SK-N-SH treated with all-trans-retinoic acid at 6 μM for 48 hours (cell line): Measurements from ENCODE around the gene MARK3.

Source experiments
- ARNTL ChIP-seq: fragments of 450-650 bp; formaldehyde crosslinking; IDR thresholded peaks from 2 replicates; pipeline ENCODE4 v1.5.0; 2020; ENCODE audit warnings: low read depth, mild to moderate bottlenecking, moderate library complexity, borderline replicate concordance
- CSDC2 ChIP-seq: fragments of 250-450 bp; sonication (Bioruptor Pico); IDR thresholded peaks from 2 replicates; pipeline ENCODE4 v1.5.0; 2020; ENCODE audit warnings: mild to moderate bottlenecking, moderate library complexity
- ESRRG ChIP-seq: fragments of 250-450 bp; sonication (Bioruptor Pico); IDR thresholded peaks from 2 replicates; pipeline ENCODE4 v1.6.1; 2021; ENCODE audit warnings: mild to moderate bottlenecking
- GLIS3 ChIP-seq: fragments of 250-450 bp; sonication (Bioruptor Pico); IDR thresholded peaks from 2 replicates; pipeline ENCODE4 v1.5.0; 2020; ENCODE audit warnings: mild to moderate bottlenecking, moderate library complexity
- PPARA ChIP-seq: fragments of 250-450 bp; sonication (Bioruptor Pico); IDR thresholded peaks from 2 replicates; pipeline ENCODE4 v1.5.0; 2020; ENCODE audit warnings: mild to moderate bottlenecking, borderline replicate concordance
- TCF4 ChIP-seq: fragments of 250-450 bp; sonication (Bioruptor Pico); IDR thresholded peaks from 2 replicates; pipeline ENCODE4 v1.8.0; 2021; ENCODE audit warnings: mild to moderate bottlenecking, moderate library complexity, borderline replicate concordance
- TOX ChIP-seq: fragments of 250-450 bp; sonication (Bioruptor Pico); IDR thresholded peaks from 2 replicates; pipeline ENCODE4 v1.8.0; 2021; ENCODE audit warnings: mild to moderate bottlenecking, moderate library complexity, borderline replicate concordance
- ZC3H10 ChIP-seq: fragments of 250-450 bp; sonication (Bioruptor Pico); IDR thresholded peaks from 2 replicates; pipeline ENCODE4 v1.5.1; 2021; ENCODE audit warnings: mild to moderate bottlenecking, moderate library complexity
- ZNF8 ChIP-seq: fragments of 450-650 bp; formaldehyde crosslinking; IDR thresholded peaks from 2 replicates; pipeline ENCODE4 v1.5.0; 2020; ENCODE audit warnings: mild to moderate bottlenecking, moderate library complexity
- TF ChIP-seq, protein P1 (sequence below): fragments of 250-450 bp; sonication (Bioruptor Pico); IDR thresholded peaks from 2 replicates; pipeline ENCODE4 v1.8.0; 2020; ENCODE audit warnings: mild to moderate bottlenecking, moderate library complexity, borderline replicate concordance
- TF ChIP-seq, protein P2 (sequence below): fragments of 250-450 bp; sonication (Bioruptor Pico); IDR thresholded peaks from 2 replicates; pipeline ENCODE4 v1.8.0; 2021; ENCODE audit warnings: low read depth, mild to moderate bottlenecking, moderate library complexity, borderline replicate concordance

- TF ChIP-seq ESRRG (CRISPR knock-in tag) (no peak), PPARA (CRISPR knock-in tag) (no peak), ARNTL (CRISPR knock-in tag) (no peak), CSDC2 (CRISPR knock-in tag) (no peak), TOX (CRISPR knock-in tag) (no peak), ZNF8 (CRISPR knock-in tag) (no peak), GLIS3 (CRISPR knock-in tag) (no peak), TCF4 (CRISPR knock-in tag) (no peak), ZC3H10 (CRISPR knock-in tag) (no peak)
- TF ChIP-seq, protein P1, sequence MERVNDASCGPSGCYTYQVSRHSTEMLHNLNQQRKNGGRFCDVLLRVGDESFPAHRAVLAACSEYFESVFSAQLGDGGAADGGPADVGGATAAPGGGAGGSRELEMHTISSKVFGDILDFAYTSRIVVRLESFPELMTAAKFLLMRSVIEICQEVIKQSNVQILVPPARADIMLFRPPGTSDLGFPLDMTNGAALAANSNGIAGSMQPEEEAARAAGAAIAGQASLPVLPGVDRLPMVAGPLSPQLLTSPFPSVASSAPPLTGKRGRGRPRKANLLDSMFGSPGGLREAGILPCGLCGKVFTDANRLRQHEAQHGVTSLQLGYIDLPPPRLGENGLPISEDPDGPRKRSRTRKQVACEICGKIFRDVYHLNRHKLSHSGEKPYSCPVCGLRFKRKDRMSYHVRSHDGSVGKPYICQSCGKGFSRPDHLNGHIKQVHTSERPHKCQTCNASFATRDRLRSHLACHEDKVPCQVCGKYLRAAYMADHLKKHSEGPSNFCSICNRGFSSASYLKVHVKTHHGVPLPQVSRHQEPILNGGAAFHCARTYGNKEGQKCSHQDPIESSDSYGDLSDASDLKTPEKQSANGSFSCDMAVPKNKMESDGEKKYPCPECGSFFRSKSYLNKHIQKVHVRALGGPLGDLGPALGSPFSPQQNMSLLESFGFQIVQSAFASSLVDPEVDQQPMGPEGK (CRISPR knock-in tag) = no peak
- TF ChIP-seq, protein P2, sequence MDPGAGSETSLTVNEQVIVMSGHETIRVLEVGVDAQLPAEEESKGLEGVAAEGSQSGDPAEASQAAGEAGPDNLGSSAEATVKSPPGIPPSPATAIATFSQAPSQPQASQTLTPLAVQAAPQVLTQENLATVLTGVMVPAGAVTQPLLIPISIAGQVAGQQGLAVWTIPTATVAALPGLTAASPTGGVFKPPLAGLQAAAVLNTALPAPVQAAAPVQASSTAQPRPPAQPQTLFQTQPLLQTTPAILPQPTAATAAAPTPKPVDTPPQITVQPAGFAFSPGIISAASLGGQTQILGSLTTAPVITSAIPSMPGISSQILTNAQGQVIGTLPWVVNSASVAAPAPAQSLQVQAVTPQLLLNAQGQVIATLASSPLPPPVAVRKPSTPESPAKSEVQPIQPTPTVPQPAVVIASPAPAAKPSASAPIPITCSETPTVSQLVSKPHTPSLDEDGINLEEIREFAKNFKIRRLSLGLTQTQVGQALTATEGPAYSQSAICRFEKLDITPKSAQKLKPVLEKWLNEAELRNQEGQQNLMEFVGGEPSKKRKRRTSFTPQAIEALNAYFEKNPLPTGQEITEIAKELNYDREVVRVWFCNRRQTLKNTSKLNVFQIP (CRISPR knock-in tag) = no peak
Measured at GRCh38 chr14:103512701-103513611, 127.7 kb downstream of the MARK3 start.
